ENCODE measurements around the gene RBM14.
"Not testable (repeated sequence)": the region's sequence is repeated elsewhere in the genome, so short reads cannot be mapped to it uniquely, and the experiment has no call there.

Gene RBM14

GRCh38 chr11:66616379-66617154, at the start of gene RBM14:
RBM14 (plus strand) TSS chr11:66616630; CDS start chr11:66616721, 91 bp downstream.
- intact Hi-C loops (cut with DNase I): loop anchor here (2.0 kb wide), 1 partner anchor 22 kb away; the partner anchor contains the start of gene RBM4
- DNase-seq: peak; percentile 96 to 100 (median 99)

DNA sequence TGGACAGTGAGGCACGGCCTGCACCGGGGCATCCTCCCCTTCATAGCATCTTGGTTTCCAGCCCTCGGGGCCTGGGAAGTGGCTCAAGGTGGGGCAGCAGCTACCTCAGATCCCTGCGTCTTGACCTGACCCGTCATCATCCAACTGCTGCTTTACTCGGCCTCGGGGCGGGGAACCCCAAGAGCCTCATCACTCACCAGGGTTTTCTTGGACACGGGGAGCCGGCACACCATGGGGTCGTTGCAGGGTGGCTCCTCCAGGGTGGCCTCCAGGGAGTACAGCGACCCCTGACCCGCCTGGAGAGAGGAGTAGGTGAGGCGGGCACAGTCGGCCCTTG, 48.7 kb upstream of the RBM14 start:
- intact Hi-C loops (cut with DNase I): no loop called here
- DNase-seq: peak in 1 of 42 donors; percentile 21

DNA sequence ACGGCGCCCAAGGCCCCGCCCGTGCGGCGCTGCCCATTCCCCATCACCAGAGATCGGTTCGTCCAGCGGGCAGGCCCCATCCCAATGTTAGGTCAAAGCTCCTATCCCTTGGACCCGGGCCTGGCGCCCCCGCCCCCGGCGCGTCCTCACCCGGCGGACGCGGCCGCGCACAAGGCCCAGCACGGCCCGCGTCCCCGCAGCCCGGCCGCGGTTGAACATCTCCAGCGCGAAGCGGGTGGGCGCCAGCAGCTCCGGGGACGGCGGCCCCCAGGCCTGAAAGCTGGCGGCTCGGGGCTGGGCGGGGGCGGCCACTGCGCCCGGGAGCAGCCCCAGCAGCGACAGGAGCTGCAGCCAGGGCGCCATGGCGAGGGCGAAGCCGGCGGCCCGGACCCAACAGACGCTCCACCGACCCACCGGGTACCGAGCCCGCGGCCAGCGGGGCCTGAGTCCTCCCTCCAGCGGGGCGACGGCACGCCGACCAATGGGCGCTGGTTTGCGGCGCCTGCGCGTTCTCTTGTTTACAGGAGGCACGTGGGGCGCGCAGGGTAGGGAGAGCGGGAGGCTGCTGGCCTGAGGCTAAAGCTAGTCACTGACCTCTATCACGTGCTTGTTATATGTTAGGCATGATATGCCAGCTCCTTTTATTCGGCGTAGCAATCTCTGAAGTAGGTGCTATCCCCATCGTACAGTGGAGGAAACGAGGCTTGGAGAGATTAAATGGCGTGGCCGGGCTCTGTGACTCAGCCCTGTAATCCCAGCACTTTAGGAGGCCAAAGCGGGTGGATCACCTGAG, 48.1 kb upstream of the RBM14 start, which contains the start of gene CTSF:
Gene CTSF, minus strand, starts transcription at position 483 of the 793 bp plus-strand sequence. Its CDS starts 120 bp downstream, at position 363.
- intact Hi-C loops (cut with DNase I): no loop called here

DNA sequence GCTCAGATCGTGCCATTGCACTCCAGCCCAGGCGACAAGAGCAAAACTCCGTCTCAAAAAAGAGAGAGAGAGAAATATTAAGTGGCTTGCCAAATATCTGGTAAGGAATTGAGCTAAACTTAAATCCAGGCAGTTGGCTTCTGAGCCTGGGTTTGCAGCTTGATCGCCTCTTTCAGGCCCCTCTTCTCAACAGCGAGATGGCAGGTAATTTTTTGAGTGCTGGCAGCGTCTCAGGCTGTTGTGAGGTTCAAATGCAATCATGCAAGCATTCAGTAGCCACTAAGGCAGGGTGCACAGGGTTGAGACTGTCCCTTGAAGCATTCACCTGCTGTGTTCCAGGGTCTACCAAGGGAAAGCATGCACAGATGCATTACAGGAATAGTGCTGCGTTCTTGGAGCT, 47.4 kb upstream of the RBM14 start:
- intact Hi-C loops (cut with DNase I): no loop called here
- no peak for DNase-seq

More for the DNA sequence above, 48.1 kb upstream of the RBM14 start, which contains the start of gene CTSF:
- peak; percentile 88 to 98 (median 95) for DNase-seq

DNA sequence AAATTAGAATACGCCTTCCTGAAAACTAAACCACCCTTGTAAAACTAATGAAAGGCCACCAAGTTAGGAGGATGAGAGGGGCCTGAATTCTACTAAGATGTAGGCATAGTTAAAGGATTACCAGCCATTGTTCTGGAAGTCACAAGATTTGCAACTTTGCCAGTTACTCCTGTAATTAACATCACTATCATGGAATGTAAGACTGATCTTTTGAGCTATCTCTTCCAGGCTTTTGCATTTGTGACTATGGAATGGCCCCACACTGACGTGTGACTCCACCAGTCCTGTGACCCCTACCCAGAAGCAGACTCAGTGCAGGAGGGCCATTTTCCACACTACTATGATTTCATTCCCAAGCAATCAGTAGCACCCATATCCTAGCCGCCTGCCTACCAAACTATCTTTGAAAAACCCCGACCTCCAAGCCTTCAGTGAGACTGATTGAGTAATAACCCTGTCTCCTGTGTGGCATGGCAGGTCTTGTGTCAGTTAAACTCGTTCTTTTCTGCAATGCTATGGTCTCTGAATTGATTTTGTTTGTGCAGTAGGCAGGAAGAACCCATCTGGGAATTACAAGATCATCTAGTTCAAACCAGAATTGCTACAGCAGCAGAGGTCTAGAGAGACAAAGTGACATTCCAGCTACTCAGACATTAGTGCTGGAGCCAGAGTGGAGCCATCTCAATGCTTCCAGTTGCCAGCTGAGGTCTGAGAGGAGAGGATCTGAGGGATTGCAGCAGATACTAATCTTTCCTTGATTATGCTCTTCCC, 46.2 kb upstream of the RBM14 start:
- intact Hi-C loops (cut with DNase I): loop anchor here (10.0 kb wide), 1 partner anchor 275 kb away; the partner anchor contains the start of gene RCE1
- DNase-seq: no peak

DNA sequence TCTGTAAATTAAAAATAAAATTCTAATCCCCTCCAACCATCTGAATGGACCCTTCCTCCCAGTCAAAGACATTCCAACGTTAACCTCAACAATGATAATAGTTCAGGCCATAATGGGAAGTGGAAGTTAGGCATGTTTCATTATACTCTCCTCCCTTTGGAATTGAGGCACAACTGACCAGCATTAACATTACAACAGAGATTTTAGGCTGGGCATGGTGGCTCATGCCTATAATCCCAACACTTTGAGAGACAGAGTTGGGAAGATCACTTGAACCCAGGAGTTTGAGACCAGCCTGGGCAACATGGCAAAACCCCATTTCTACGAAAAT, 45.6 kb upstream of the RBM14 start:
- intact Hi-C loops (cut with DNase I): loop anchor here (10.0 kb wide), 1 partner anchor 274 kb away; the partner anchor contains the start of gene RCE1
- no peak for DNase-seq

DNA sequence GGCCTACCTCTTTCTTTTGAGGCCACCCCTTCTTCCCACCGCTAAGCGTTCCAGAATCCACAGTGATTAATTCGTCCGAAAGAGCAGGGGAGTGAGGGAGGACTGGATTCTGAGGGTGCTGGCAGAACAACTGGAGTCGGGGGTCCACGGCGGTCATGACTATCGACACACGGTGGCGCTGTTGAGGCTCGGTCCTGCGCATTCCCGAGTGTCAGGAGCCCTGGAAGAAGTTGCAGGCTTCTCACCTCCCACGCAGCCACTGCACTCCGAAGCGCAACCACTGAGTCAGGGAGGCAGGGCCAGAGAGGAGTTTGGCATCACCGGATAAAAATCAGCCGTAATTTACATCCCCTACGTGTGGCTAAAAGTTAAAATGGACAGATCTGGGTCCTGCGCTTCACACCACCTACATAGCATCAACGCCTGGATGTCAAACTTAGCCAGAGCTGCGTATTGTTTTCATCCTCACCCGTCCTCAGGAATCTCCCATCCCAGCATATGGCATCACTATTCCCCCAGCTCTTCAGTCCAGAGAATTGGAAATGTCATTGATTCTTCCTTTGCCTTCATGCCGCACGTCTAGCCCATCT, 37.3 kb upstream of the RBM14 start:
- intact Hi-C loops (cut with DNase I): loop anchor here (5.0 to 10.0 kb wide), 2 partner anchors 103 to 266 kb away; partner anchors contain the start of gene RCE1
- DNase-seq: peak; percentile 67 to 93 (median 83)

GRCh38 chr11:66580803-66581202, 35.6 kb upstream of the RBM14 start:
- DNase-seq: no peak
- intact Hi-C loops (cut with DNase I): no loop called here

- intact Hi-C loops (cut with DNase I): no loop called here
- no peak for DNase-seq
Observed at GRCh38 chr11:66581261-66581660, 35.2 kb upstream of the RBM14 start.

DNA sequence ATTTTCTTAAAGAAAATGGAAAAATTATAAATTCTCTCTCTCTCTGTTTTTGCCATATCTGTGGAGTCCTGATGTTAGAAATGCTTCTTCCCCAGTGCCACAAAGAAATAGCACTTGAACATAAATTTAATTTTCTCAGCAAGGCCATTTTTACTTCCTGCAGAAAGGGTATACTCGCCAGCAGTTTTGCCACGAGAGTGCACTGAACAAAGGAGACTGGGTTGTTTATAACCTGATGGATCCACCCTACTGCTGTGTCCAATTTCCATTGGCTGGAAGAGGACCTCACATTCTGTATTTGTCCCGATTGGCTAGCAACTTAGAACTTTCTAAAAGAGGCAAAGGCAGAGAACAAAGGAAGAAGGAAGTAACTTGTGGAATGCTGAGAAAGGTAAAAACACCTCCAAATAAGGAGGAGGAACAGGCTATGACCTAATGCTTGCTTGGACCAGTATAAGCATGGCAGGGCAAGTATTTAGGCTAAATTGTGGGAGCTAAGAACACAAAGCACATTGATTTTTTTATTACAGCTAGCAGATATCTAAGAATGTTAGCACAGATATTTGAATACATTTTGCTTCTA, 33.8 kb upstream of the RBM14 start:
- intact Hi-C loops (cut with DNase I): not testable (repeated sequence)

GRCh38 chr11:66585447-66585846, 31.0 kb upstream of the RBM14 start:
- intact Hi-C loops (cut with DNase I): not testable (repeated sequence)

More for the DNA sequence above, 33.8 kb upstream of the RBM14 start:
- DNase-seq: not testable (repeated sequence)

GRCh38 chr11:66586136-66586535, 30.3 kb upstream of the RBM14 start:
- intact Hi-C loops (cut with DNase I): no loop called here
- no peak for DNase-seq

More at GRCh38 chr11:66585447-66585846, 31.0 kb upstream of the RBM14 start:
- DNase-seq: not testable (repeated sequence)

DNA sequence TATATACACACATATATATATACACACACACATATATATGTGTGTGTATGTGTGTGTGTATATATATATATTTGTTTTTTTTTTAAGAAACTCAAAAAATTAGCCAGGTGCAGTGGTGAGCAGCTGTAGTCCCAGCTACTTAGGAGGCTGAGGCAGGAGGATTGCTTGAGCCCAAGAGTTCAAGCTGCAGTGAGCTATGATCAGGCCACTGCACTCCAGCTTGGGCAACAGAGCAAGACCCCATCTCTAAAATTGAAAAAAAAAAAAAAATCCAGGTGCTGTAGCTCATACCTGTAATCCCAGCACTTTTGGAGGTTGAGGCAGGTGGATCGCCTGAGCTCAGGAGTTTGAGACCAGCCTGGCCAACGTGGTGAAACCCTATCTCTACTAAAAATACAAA, 27.1 kb upstream of the RBM14 start:
- intact Hi-C loops (cut with DNase I); DNase-seq: not testable (repeated sequence)

DNA sequence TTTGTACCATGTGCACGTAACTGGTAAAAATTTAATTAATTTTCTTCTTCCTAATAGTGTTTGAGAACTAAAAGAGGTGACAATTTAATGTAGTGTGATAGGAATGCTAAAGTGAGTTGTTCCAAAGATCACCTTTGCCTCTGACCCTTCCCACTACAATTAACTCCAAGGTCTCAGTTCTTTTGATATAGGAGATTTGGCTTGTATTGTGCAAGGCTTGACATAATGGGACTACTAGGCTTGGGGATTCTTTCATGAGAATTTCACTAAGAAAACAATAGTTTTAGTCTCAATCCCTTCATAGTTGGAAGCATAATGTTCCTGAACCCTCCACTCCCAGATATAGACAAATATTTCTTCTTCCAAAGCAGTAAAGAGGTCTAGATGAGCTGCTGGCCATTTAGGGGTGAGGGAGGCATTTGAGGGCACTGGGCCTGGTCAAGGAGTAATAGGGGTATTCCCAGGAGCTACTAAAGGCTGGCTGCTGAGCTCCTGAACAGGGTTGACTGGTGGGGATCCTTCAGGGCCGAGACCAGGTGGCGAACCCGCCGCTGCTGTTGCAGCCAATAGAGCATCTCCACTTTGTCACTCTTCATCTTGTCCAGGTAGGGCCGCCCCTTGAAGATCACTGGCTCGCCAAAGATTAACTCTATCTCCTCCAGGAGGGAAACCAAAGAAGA, 26.3 kb upstream of the RBM14 start:
- DNase-seq: no peak
- intact Hi-C loops (cut with DNase I): no loop called here

GRCh38 chr11:66591175-66591574, 25.3 kb upstream of the RBM14 start:
- intact Hi-C loops (cut with DNase I): no loop called here
- DNase-seq: no peak

GRCh38 chr11:66592457-66593302, 23.8 kb upstream of the RBM14 start, which contains the start of the genes CCDC87 and CCS:
CCDC87 (minus strand) TSS chr11:66593063; CDS start chr11:66593015, 48 bp downstream.
CCS (plus strand) TSS chr11:66593185; CDS start chr11:66593262, 77 bp downstream.
- intact Hi-C loops (cut with DNase I): no loop called here
- peak; percentile 94 to 99 (median 98) for DNase-seq

GRCh38 chr11:66593303-66593635, 23.2 kb upstream of the RBM14 start:
- DNase-seq: peak in 2 of 42 donors; percentile 17 to 19
- intact Hi-C loops (cut with DNase I): no loop called here

Measured in head of caudate nucleus (tissue), 42 donors.